Measurements from ENCODE around the gene ZNF211.

The ZNF211 gene

GRCh38 chr19:57668635-57669034 lies 35.7 kb downstream of the ZNF211 start, which contains the start of gene ZSCAN4:
TSS of gene ZSCAN4 (plus strand) at chr19:57668935. CDS start at chr19:57676146, 7,211 bp downstream.
- Histone ChIP-seq H2AFZ (ENCODE audit: low read length) (no peak within 1 kb of the TSS), H3K27ac (ENCODE audit: low read length) (no peak within 1 kb of the TSS), H3K9me2 (replicated peaks; ENCODE audit: insufficient read depth, low read length) (no peaks in the 10 kb centered on the region), H3K9me3 (replicated peaks; ENCODE audit: insufficient read depth, low read length) (no peaks in the 10 kb centered on the region), H3K4me1 (ENCODE audit: low read length) (no peaks in the 10 kb centered on the region), H3K36me3 (replicated peaks; ENCODE audit: insufficient read depth, low read length) (no peaks in the 10 kb centered on the region), H3K9ac (ENCODE audit: low read length) (no peak within 1 kb of the TSS), H3K79me2 (ENCODE audit: low read length) (no peaks in the 10 kb centered on the region), H3K4me2 (ENCODE audit: low read depth, low read length) (no peak within 1 kb of the TSS), H3K27me3 (replicated peaks; ENCODE audit: insufficient read depth, low read length) (no peaks in the 10 kb centered on the region), H3K4me3 (ENCODE audit: low read length) (no peak within 1 kb of the TSS), H4K20me1 (ENCODE audit: insufficient read depth, low read length) (no peaks in the 10 kb centered on the region), H3F3A (ENCODE audit: insufficient read depth, low read length) (no peaks in the 10 kb centered on the region)
- no peak for DNase-seq
- TF ChIP-seq CTCF (IDR thresholded peaks at IDR 0.05; ENCODE audit: low read length) = no peak
- no peak for TF ChIP-seq EZH2 (optimal IDR thresholded peaks at IDR 0.05; ENCODE audit: low read depth, low read length)
- no peak for TF ChIP-seq EZH2phosphoT487 (IDR thresholded peaks at IDR 0.05; ENCODE audit: low read length)

- Histone ChIP-seq H3K9me3 (replicated peaks; ENCODE audit: insufficient read depth, low read length) (no peaks in the 10 kb centered on the region), H4K20me1 (ENCODE audit: insufficient read depth, low read length) (no peaks in the 10 kb centered on the region), H3K79me2 (ENCODE audit: low read length) (no peaks in the 10 kb centered on the region), H3K9me2 (replicated peaks; ENCODE audit: insufficient read depth, low read length) (no peaks in the 10 kb centered on the region), H3K4me2 (ENCODE audit: low read depth, low read length) (no peak overlapping the region), H3K9ac (ENCODE audit: low read length) (no peak overlapping the region), H2AFZ (ENCODE audit: low read length) (no peak overlapping the region), H3K27me3 (replicated peaks; ENCODE audit: insufficient read depth, low read length) (no peaks in the 10 kb centered on the region), H3K4me3 (ENCODE audit: low read length) (no peak overlapping the region), H3K36me3 (replicated peaks; ENCODE audit: insufficient read depth, low read length) (no peaks in the 10 kb centered on the region), H3K4me1 (ENCODE audit: low read length) (no peaks in the 10 kb centered on the region), H3K27ac (ENCODE audit: low read length) (no peak overlapping the region), H3F3A (ENCODE audit: insufficient read depth, low read length) (no peaks in the 10 kb centered on the region)
- DNase-seq = no peak
- TF ChIP-seq EZH2 (optimal IDR thresholded peaks at IDR 0.05; ENCODE audit: low read depth, low read length) (no peak), CTCF (IDR thresholded peaks at IDR 0.05; ENCODE audit: low read length) (no peak), EZH2phosphoT487 (IDR thresholded peaks at IDR 0.05; ENCODE audit: low read length) (no peak)
Observed at GRCh38 chr19:57671124-57671895, 38.3 kb downstream of the ZNF211 start.

- H3K4me2 ChIP-seq (ENCODE audit: low read depth, low read length) = no peak overlapping the region
- no peak overlapping the region for H3K9ac ChIP-seq (ENCODE audit: low read length)
- H3K4me1 ChIP-seq (ENCODE audit: low read length) = no peaks in the 10 kb centered on the region
- H3K27me3 ChIP-seq (replicated peaks; ENCODE audit: insufficient read depth, low read length) = no peaks in the 10 kb centered on the region
- no peak for TF ChIP-seq EZH2phosphoT487 (IDR thresholded peaks at IDR 0.05; ENCODE audit: low read length)
- TF ChIP-seq CTCF (IDR thresholded peaks at IDR 0.05; ENCODE audit: low read length) = no peak
- no peak for TF ChIP-seq EZH2 (optimal IDR thresholded peaks at IDR 0.05; ENCODE audit: low read depth, low read length)
- no peaks in the 10 kb centered on the region for H4K20me1 ChIP-seq (ENCODE audit: insufficient read depth, low read length)
- H3K79me2 ChIP-seq (ENCODE audit: low read length) = no peaks in the 10 kb centered on the region
- no peaks in the 10 kb centered on the region for H3F3A ChIP-seq (ENCODE audit: insufficient read depth, low read length)
- H3K9me3 ChIP-seq (replicated peaks; ENCODE audit: insufficient read depth, low read length) = 0 out of 2 replicates have a peak, but pooled peaks cover 4% of the 10 kb centered on the region
- H3K27ac ChIP-seq (ENCODE audit: low read length) = no peak overlapping the region
- no peak for DNase-seq
- H3K36me3 ChIP-seq (replicated peaks; ENCODE audit: insufficient read depth, low read length) = no peaks in the 10 kb centered on the region
- H3K9me2 ChIP-seq (replicated peaks; ENCODE audit: insufficient read depth, low read length) = no peaks in the 10 kb centered on the region
- no peak overlapping the region for H2AFZ ChIP-seq (ENCODE audit: low read length)
- H3K4me3 ChIP-seq (ENCODE audit: low read length) = no peak overlapping the region
Observed at GRCh38 chr19:57672466-57672865, 39.5 kb downstream of the ZNF211 start.

All from MM.1S (cell line).